Mucosa of stomach (tissue), 1 donor: Measurements from ENCODE around the gene DCBLD2.

ENCODE experiments used
- H3K27me3 ChIP-seq: one replicate; pipeline ENCODE4 v1.7.0; 2013; ENCODE audit warnings: mild to moderate bottlenecking, low read length; ENCODE audit not compliant: control insufficient read depth, insufficient read depth
- H3K36me3 ChIP-seq: one replicate; pipeline ENCODE4 v1.7.0; 2013; ENCODE audit warnings: low read length; ENCODE audit not compliant: control insufficient read depth, insufficient read depth
- H3K4me1 ChIP-seq: one replicate; pipeline ENCODE4 v1.7.0; 2013; ENCODE audit warnings: mild to moderate bottlenecking, low read length; ENCODE audit not compliant: control insufficient read depth, insufficient read depth
- H3K4me3 ChIP-seq: one replicate; pipeline ENCODE4 v1.7.0; 2013; ENCODE audit warnings: low read length
- H3K9ac ChIP-seq: one replicate; pipeline ENCODE4 v1.7.0; 2013; ENCODE audit warnings: mild to moderate bottlenecking, low read length, moderate library complexity
- H3K9me3 ChIP-seq: one replicate; pipeline ENCODE4 v1.7.0; 2013; ENCODE audit warnings: mild to moderate bottlenecking, low read length, moderate library complexity; ENCODE audit not compliant: control insufficient read depth
- donor health status: Pancreatic carcinoma.

The DCBLD2 gene

GRCh38 chr3:98746882-98747281, 154.6 kb downstream of the DCBLD2 start:
- no peaks in the 10 kb centered on the region for H3K9me3 ChIP-seq
- H3K4me1 ChIP-seq: no peaks in the 10 kb centered on the region
- no peaks in the 10 kb centered on the region for H3K36me3 ChIP-seq
- no peak overlapping the region for H3K9ac ChIP-seq
- no peak overlapping the region for H3K4me3 ChIP-seq
- H3K27me3 ChIP-seq: peaks cover 6% of the 10 kb centered on the region

DNA sequence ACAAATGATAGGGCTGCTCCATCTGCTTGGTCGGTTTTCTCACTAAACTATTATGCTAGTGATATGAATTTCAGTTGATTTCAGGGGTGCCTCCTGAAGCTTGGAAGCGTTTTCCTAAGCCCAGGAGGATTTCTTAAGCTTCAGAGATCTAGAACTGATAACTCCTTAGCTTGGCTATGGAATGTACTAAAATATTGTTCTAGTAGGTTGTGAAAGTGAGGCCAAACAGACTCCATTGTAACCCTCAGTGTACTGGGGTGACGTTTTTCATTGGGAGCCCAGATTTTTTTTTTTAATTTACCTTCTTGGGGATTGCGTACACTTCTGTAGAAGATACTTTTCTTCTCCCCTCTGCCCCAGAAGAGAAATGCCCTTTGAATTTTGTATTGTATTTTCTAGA, 155.4 kb downstream of the DCBLD2 start:
- H3K9ac ChIP-seq: no peak overlapping the region
- H3K9me3 ChIP-seq: no peaks in the 10 kb centered on the region
- peaks cover 10% of the 10 kb centered on the region for H3K27me3 ChIP-seq
- no peaks in the 10 kb centered on the region for H3K36me3 ChIP-seq
- peaks cover 5% of the 10 kb centered on the region for H3K4me1 ChIP-seq
- H3K4me3 ChIP-seq: no peak overlapping the region
